GM12874 (cell line): ENCODE data around the gene TNNI2.

Experiments
- TF ChIP-seq, protein P1 (sequence below): IDR thresholded peaks from 2 replicates; pipeline ENCODE4 v1.5.1; 2011; ENCODE audit warnings: low read depth, mild to moderate bottlenecking, control low read depth, low read length, moderate library complexity; ENCODE audit not compliant: insufficient read depth

The TNNI2 gene

GRCh38 chr11:1832211-1832919 lies 6.4 kb upstream of the TNNI2 start:
- TF ChIP-seq, protein P1, sequence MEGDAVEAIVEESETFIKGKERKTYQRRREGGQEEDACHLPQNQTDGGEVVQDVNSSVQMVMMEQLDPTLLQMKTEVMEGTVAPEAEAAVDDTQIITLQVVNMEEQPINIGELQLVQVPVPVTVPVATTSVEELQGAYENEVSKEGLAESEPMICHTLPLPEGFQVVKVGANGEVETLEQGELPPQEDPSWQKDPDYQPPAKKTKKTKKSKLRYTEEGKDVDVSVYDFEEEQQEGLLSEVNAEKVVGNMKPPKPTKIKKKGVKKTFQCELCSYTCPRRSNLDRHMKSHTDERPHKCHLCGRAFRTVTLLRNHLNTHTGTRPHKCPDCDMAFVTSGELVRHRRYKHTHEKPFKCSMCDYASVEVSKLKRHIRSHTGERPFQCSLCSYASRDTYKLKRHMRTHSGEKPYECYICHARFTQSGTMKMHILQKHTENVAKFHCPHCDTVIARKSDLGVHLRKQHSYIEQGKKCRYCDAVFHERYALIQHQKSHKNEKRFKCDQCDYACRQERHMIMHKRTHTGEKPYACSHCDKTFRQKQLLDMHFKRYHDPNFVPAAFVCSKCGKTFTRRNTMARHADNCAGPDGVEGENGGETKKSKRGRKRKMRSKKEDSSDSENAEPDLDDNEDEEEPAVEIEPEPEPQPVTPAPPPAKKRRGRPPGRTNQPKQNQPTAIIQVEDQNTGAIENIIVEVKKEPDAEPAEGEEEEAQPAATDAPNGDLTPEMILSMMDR = peak; percentile 98

DNA sequence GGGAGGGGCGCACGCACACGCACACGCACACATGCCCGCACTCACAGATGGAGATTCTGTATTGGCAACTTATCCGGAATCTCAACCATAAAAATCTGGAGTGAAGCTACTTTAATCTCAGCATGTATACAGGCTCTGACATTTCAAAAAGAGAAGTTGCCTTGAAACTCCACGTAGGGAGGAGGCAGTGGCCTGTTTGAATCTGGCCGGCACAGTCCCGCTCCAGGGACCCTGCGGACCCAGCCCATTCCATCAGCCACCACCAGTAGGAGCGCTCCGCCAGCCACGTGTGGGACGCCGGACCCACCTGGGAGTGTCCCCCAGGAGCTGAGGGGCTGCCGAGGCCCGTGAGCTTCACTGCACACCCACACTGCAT lies 5.9 kb upstream of the TNNI2 start:
- TF ChIP-seq, protein P1 = no peak

- TF ChIP-seq, protein P1 = no peak
Observed at GRCh38 chr11:1834062-1834610, 4.6 kb upstream of the TNNI2 start.

GRCh38 chr11:1834779-1835670 lies 3.8 kb upstream of the TNNI2 start, which contains the start of gene SYT8:
Gene SYT8 (plus strand): TSS chr11:1834990. CDS start chr11:1835106, 116 bp downstream.
- TF ChIP-seq, protein P1 = no peak

- TF ChIP-seq, protein P1 = no peak
Observed at GRCh38 chr11:1835671-1836010, 3.1 kb upstream of the TNNI2 start.

DNA sequence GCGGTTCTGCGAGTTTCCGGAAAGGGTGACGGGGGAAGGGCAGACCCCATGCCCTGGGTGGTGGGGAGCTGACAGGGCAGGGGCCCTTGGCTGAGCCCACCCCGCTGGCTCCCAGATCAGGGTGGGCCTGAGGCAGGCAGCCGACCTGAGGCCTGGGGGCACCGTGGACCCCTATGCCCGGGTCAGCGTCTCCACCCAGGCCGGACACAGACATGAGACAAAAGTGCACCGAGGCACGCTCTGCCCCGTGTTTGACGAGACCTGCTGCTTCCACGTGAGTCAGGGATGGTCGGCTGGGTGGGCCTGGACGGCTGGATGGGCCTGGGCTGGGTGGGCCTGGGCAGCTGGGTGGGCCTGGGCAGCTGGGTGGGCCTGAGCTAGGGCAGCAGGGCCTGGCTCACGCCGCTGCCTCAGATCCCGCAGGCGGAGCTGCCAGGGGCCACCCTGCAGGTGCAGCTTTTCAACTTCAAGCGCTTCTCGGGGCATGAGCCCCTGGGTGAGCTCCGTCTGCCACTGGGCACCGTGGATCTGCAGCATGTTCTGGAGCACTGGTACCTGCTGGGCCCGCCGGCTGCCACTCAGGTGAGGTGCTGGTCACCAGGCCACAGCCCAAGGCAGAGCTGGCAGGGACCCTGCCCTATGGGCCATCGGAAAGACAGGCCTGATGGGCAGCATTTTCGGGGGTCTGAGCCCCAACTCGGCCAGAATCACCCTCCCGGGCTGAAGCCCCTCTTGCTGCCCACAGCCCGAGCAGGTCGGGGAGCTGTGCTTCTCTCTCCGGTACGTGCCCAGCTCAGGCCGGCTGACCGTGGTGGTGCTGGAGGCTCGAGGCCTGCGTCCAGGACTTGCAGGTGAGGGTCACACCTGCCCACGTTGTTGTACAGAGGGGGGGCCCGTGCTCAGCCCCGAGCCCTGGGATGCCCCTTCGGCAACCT lies 2.5 kb upstream of the TNNI2 start:
- TF ChIP-seq, protein P1 = no peak
